NB4 (cell line): ENCODE measurements around the gene TPD52L1.

ENCODE experiments used
- DNase-seq: peaks from one replicate; pipeline ENCODE4 v3.0.0; 2010; ENCODE audit warnings: low read depth
- H3K4me3 ChIP-seq: one replicate; pipeline ENCODE4 v1.5.1; 2011; ENCODE audit warnings: mild to moderate bottlenecking, low read depth, low read length, moderate library complexity
- CTCF ChIP-seq: IDR thresholded peaks from one replicate; pipeline ENCODE4 v1.5.1; 2012; ENCODE audit warnings: low read depth, low read length
- MAX ChIP-seq: IDR thresholded peaks from 2 replicates; pipeline ENCODE4 v1.6.1; 2011; ENCODE audit warnings: low read depth, low read length
- MYC ChIP-seq: IDR thresholded peaks from 2 replicates; pipeline ENCODE4 v1.6.1; 2011; ENCODE audit warnings: low read depth, low read length
- POLR2A ChIP-seq: IDR thresholded peaks from 2 replicates; pipeline ENCODE4 v1.6.1; 2011; ENCODE audit warnings: mild to moderate bottlenecking; ENCODE audit not compliant: insufficient read length; ENCODE audit errors: extremely low read depth

The TPD52L1 gene

GRCh38 chr6:125132058-125132457 lies 21.5 kb upstream of the TPD52L1 start:
- no peak for DNase-seq
- H3K4me3 ChIP-seq = no peak overlapping the region
- no peak for TF ChIP-seq MAX
- no peak for TF ChIP-seq CTCF
- TF ChIP-seq MYC = no peak
- TF ChIP-seq POLR2A = no peak

GRCh38 chr6:125136378-125136777 lies 17.2 kb upstream of the TPD52L1 start:
- H3K4me3 ChIP-seq = no peak overlapping the region
- no peak for DNase-seq
- TF ChIP-seq MYC (no peak), MAX (no peak), POLR2A (no peak), CTCF (no peak)

- no peak overlapping the region for H3K4me3 ChIP-seq
- TF ChIP-seq POLR2A = no peak
- no peak for TF ChIP-seq CTCF
- TF ChIP-seq MYC = no peak
- no peak for TF ChIP-seq MAX
- no peak for DNase-seq
Measured at GRCh38 chr6:125138083-125138482, 15.5 kb upstream of the TPD52L1 start.

- TF ChIP-seq CTCF (no peak), MYC (no peak), MAX (no peak), POLR2A (no peak)
- no peak for DNase-seq
- no peak overlapping the region for H3K4me3 ChIP-seq
Measured at GRCh38 chr6:125140808-125141207, 12.8 kb upstream of the TPD52L1 start.

- no peak overlapping the region for H3K4me3 ChIP-seq
- TF ChIP-seq MAX (no peak), POLR2A (no peak), CTCF (no peak), MYC (no peak)
- no peak for DNase-seq
Measured at GRCh38 chr6:125142618-125143017, 11.0 kb upstream of the TPD52L1 start.

GRCh38 chr6:125144822-125145221 lies 8.8 kb upstream of the TPD52L1 start:
- H3K4me3 ChIP-seq = no peak overlapping the region
- DNase-seq = no peak
- TF ChIP-seq MYC (no peak), CTCF (no peak), MAX (no peak), POLR2A (no peak)
